Measurements from ENCODE around the gene CMTM1. TPM values are rescaled to one million over a fixed set of nuclear protein-coding genes. Genes with fewer than 3 reads are reported as not detected.

CMTM1 gene, protein sequence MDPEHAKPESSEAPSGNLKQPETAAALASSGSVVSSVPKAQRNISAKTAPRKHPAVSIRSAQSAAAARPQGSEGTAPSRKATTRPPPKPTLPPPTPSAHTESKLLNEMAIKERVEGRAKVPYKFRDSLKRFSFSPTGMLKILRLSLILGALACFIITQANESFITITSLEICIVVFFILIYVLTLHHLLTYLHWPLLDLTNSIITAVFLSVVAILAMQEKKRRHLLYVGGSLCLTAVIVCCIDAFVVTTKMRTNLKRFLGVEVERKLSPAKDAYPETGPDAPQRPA
- total RNA-seq, result 10 to 100 TPM; 13.6 to 15.0 TPM

GRCh38 chr16:66566051-66566901 lies at the start of gene CMTM1:
Gene CMTM1, plus strand, starts transcription at chr16:66566439. Its CDS starts 75 bp downstream, at chr16:66566514.
- Mint-ChIP-seq H3K4me1 (ENCODE audit: low read depth) (peaks cover 38% of the 10 kb centered on the region), H3K36me3 (ENCODE audit: low read depth) (peaks cover 66% of the 10 kb centered on the region), H3K27me3 (ENCODE audit: low read depth) (no peaks in the 10 kb centered on the region), H3K9me3 (ENCODE audit: insufficient read depth) (no peaks in the 10 kb centered on the region), H3K27ac (no peak within 1 kb of the TSS), H3K4me3 (no peak within 1 kb of the TSS)
- no peak for ATAC-seq
- DNase-seq, result no peak
- POLR2A ChIA-PET, result no interaction called here
- CTCF ChIA-PET, result interaction anchor here (0.8 to 1.0 kb wide), 2 partner anchors 14 to 17 kb away, joined by 3 read pairs; partner anchors contain the start of gene CKLF

DNA sequence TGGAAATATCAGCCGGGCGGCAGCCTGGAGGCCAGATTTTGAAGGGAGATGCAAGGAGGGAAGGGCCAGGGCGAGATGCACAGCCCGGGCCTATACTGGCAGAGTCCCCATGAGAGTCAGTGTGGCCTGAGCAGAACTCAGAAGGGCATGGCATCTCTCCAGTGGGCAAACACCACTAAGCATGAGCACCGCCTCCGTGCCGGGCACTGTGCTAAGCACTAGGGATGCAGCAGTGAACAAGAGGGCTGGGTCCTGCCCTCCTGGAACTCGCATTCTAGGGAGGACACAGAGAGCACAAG lies 49.8 kb upstream of the CMTM1 start:
- POLR2A ChIA-PET, result interaction anchor here (1.2 to 1.5 kb wide), 2 partner anchors 8 to 36 kb away, joined by 5 to 9 read pairs; partner anchors contain the start of gene CKLF
- ATAC-seq (peak; percentile 40), DNase-seq (no peak)
- Mint-ChIP-seq H3K4me1 (ENCODE audit: low read depth) (peaks cover 70% of the 10 kb centered on the region), H3K27me3 (ENCODE audit: low read depth) (no peaks in the 10 kb centered on the region), H3K9me3 (ENCODE audit: insufficient read depth) (no peaks in the 10 kb centered on the region), H3K4me3 (peak overlapping the region; percentile 74), H3K27ac (peak overlapping the region; percentile 94), H3K36me3 (ENCODE audit: low read depth) (peaks cover 2% of the 10 kb centered on the region)
- CTCF ChIA-PET, result interaction anchor here (1.1 to 1.5 kb wide), 10 partner anchors 8 to 174 kb away, joined by 4 to 12 read pairs (median 5); partner anchors contain the start of genes CKLF and TK2

GRCh38 chr16:66516808-66517585 lies 49.2 kb upstream of the CMTM1 start:
- CTCF ChIA-PET, result interaction anchor here (1.0 to 1.8 kb wide), 5 partner anchors 9 to 110 kb away, joined by 3 to 5 read pairs (median 4); partner anchors contain the start of gene CKLF
- Mint-ChIP-seq H3K4me1 (ENCODE audit: low read depth) (peaks cover 74% of the 10 kb centered on the region), H3K27ac (peak overlapping the region; percentile 94), H3K9me3 (ENCODE audit: insufficient read depth) (no peaks in the 10 kb centered on the region), H3K27me3 (ENCODE audit: low read depth) (no peaks in the 10 kb centered on the region), H3K36me3 (ENCODE audit: low read depth) (peaks cover 2% of the 10 kb centered on the region), H3K4me3 (peak overlapping the region; percentile 74)
- POLR2A ChIA-PET, result interaction anchor here (1.8 kb wide), 1 partner anchor 33 kb away, joined by 30 read pairs; the partner anchor contains the start of genes CKLF and TK2
- DNase-seq (peak; percentile 89), ATAC-seq (peak; percentile 79)

GRCh38 chr16:66517586-66518263 lies 48.5 kb upstream of the CMTM1 start:
- H3K4me1 Mint-ChIP-seq (ENCODE audit: low read depth), result peaks cover 78% of the 10 kb centered on the region
- ATAC-seq (no peak), DNase-seq (no peak)
- peak overlapping the region; percentile 74 for H3K4me3 Mint-ChIP-seq
- POLR2A ChIA-PET, result interaction anchor here (0.7 to 1.8 kb wide), 2 partner anchors 10 to 33 kb away, joined by 3 to 30 read pairs; partner anchors contain the start of genes CKLF and TK2
- peak overlapping the region; percentile 94 for H3K27ac Mint-ChIP-seq
- no peaks in the 10 kb centered on the region for H3K9me3 Mint-ChIP-seq (ENCODE audit: insufficient read depth)
- H3K27me3 Mint-ChIP-seq (ENCODE audit: low read depth), result no peaks in the 10 kb centered on the region
- CTCF ChIA-PET, result interaction anchor here (1.0 to 1.8 kb wide), 5 partner anchors 10 to 111 kb away, joined by 3 to 5 read pairs (median 4); partner anchors contain the start of gene CKLF
- H3K36me3 Mint-ChIP-seq (ENCODE audit: low read depth), result peaks cover 5% of the 10 kb centered on the region

GRCh38 chr16:66519482-66520373 lies 46.5 kb upstream of the CMTM1 start:
- H3K4me1 Mint-ChIP-seq (ENCODE audit: low read depth), result peaks cover 95% of the 10 kb centered on the region
- ChIA-PET POLR2A (interaction anchor here (11.0 kb wide), 1 partner anchor 31 kb away, joined by 136 read pairs; the partner anchor contains the start of genes CKLF and TK2), CTCF (interaction anchor here (1.1 to 6.9 kb wide), 4 partner anchors 33 to 70 kb away, joined by 4 to 63 read pairs (median 12); partner anchors contain the start of genes CKLF and TK2)
- no peaks in the 10 kb centered on the region for H3K27me3 Mint-ChIP-seq (ENCODE audit: low read depth)
- ATAC-seq (no peak), DNase-seq (no peak)
- H3K4me3 Mint-ChIP-seq, result no peak overlapping the region
- no peaks in the 10 kb centered on the region for H3K9me3 Mint-ChIP-seq (ENCODE audit: insufficient read depth)
- H3K27ac Mint-ChIP-seq, result peak overlapping the region; percentile 39
- peaks cover 5% of the 10 kb centered on the region for H3K36me3 Mint-ChIP-seq (ENCODE audit: low read depth)

DNA sequence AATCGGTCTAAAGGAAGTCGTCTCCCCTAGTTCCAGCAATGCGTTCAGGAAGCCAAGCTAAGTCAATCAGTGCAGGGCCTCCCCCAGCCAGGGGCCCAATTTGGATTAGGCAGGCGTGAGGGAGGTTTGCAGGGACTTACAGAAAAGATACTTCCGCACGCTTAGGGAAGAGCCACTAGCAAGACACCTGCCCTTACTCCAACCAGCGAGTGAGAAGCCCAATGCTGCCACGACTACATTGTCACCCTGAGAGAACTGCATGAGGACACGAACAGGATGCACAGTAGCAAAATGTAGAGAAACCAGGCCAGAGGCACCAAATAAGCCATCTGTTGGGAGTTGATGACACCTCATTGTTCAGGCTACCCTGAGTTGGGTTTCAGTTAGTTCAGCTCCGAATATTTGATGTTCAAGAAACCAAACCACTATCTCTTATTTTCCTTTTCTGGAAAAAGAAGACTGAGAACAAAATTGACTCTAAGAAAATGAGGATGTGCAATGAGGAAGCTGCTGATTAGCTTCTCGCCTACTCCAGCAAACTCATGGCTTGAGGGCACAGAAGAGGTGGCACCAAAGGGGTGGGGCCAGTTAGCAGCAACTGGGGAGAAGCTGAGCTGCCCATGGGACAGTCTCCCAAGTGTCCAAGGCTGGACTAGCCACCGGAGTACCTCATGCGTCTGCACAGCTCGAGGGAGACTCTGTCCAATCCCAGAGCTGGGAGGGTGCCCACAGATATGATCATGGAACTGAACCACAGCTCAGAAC lies 45.7 kb upstream of the CMTM1 start:
- no peaks in the 10 kb centered on the region for H3K27me3 Mint-ChIP-seq (ENCODE audit: low read depth)
- POLR2A ChIA-PET, result interaction anchor here (1.1 to 11.0 kb wide), 3 partner anchors 10 to 83 kb away, joined by 3 to 136 read pairs (median 11); partner anchors contain the start of genes CKLF, CMTM3 and TK2

GRCh38 chr16:66521252-66521713 lies 45.0 kb upstream of the CMTM1 start:
- no peaks in the 10 kb centered on the region for H3K9me3 Mint-ChIP-seq (ENCODE audit: insufficient read depth)
- ChIA-PET CTCF (interaction anchor here (1.1 to 6.9 kb wide), 8 partner anchors 10 to 230 kb away, joined by 3 to 63 read pairs (median 6); partner anchors contain the start of genes CKLF, DYNC1LI2 and TK2), POLR2A (interaction anchor here (1.1 to 11.0 kb wide), 4 partner anchors 11 to 83 kb away, joined by 3 to 136 read pairs (median 8); partner anchors contain the start of genes CKLF, CMTM3 and TK2)
- H3K27me3 Mint-ChIP-seq (ENCODE audit: low read depth), result no peaks in the 10 kb centered on the region
- H3K36me3 Mint-ChIP-seq (ENCODE audit: low read depth), result peaks cover 5% of the 10 kb centered on the region
- peak overlapping the region; percentile 95 for H3K27ac Mint-ChIP-seq
- DNase-seq (no peak), ATAC-seq (no peak)
- peak overlapping the region; percentile 61 for H3K4me3 Mint-ChIP-seq
- peaks cover 96% of the 10 kb centered on the region for H3K4me1 Mint-ChIP-seq (ENCODE audit: low read depth)

More for the DNA sequence above, 45.7 kb upstream of the CMTM1 start:
- no peak for DNase-seq
- H3K4me3 Mint-ChIP-seq, result no peak overlapping the region
- peaks cover 5% of the 10 kb centered on the region for H3K36me3 Mint-ChIP-seq (ENCODE audit: low read depth)
- H3K27ac Mint-ChIP-seq, result peak overlapping the region; percentile 64
- no peaks in the 10 kb centered on the region for H3K9me3 Mint-ChIP-seq (ENCODE audit: insufficient read depth)
- no peak for ATAC-seq
- peaks cover 96% of the 10 kb centered on the region for H3K4me1 Mint-ChIP-seq (ENCODE audit: low read depth)
- CTCF ChIA-PET, result interaction anchor here (1.1 to 6.9 kb wide), 4 partner anchors 32 to 69 kb away, joined by 4 to 63 read pairs (median 12); partner anchors contain the start of genes CKLF and TK2

- Mint-ChIP-seq H3K36me3 (ENCODE audit: low read depth) (peaks cover 3% of the 10 kb centered on the region), H3K27me3 (ENCODE audit: low read depth) (no peaks in the 10 kb centered on the region), H3K4me1 (ENCODE audit: low read depth) (peaks cover 92% of the 10 kb centered on the region), H3K4me3 (peak overlapping the region; percentile 61), H3K9me3 (ENCODE audit: insufficient read depth) (no peaks in the 10 kb centered on the region), H3K27ac (peak overlapping the region; percentile 95)
- peak; percentile 85 for ATAC-seq
- ChIA-PET CTCF (interaction anchor here (0.7 to 6.9 kb wide), 16 partner anchors 11 to 229 kb away, joined by 3 to 63 read pairs (median 4); partner anchors contain the start of genes CKLF, DYNC1LI2 and TK2), POLR2A (interaction anchor here (1.1 to 11.0 kb wide), 4 partner anchors 29 to 82 kb away, joined by 4 to 136 read pairs (median 8); partner anchors contain the start of genes CKLF, CMTM3 and TK2)
- peak; percentile 96 for DNase-seq
These were observed 44.1 kb upstream of the CMTM1 start for GRCh38 chr16:66521951-66522771.
